Amniotic epithelial cell (primary cell): ENCODE measurements around the gene SLC7A9.
"Not testable (repeated sequence)": the region's sequence is repeated elsewhere in the genome, so short reads cannot be mapped to it uniquely, and the experiment has no call there.

Experiments used
- DNase-seq: peaks from one replicate; pipeline ENCODE4 v3.0.0-alpha.2; 2010; ENCODE audit warnings: low read depth

Gene SLC7A9

GRCh38 chr19:32881766-32882165, 12.2 kb upstream of the SLC7A9 start:
- no peak for DNase-seq

GRCh38 chr19:32880622-32881021, 11.1 kb upstream of the SLC7A9 start:
- no peak for DNase-seq

GRCh38 chr19:32879741-32880140, 10.2 kb upstream of the SLC7A9 start:
- no peak for DNase-seq

GRCh38 chr19:32878988-32879387, 9.4 kb upstream of the SLC7A9 start:
- no peak for DNase-seq

- DNase-seq, result no peak
These were observed 8.6 kb upstream of the SLC7A9 start for GRCh38 chr19:32877977-32878745.

GRCh38 chr19:32877323-32877912, 7.9 kb upstream of the SLC7A9 start:
- DNase-seq, result no peak

- DNase-seq, result peak; percentile 73
These were observed 7.3 kb upstream of the SLC7A9 start for GRCh38 chr19:32876919-32877285.

- DNase-seq, result no peak
These were observed 6.8 kb upstream of the SLC7A9 start for GRCh38 chr19:32876236-32876918.

GRCh38 chr19:32875428-32875827, 5.9 kb upstream of the SLC7A9 start:
- no peak for DNase-seq

- DNase-seq, result no peak
These were observed 5.0 kb upstream of the SLC7A9 start for GRCh38 chr19:32874605-32875004.

- no peak for DNase-seq
These were observed 3.8 kb upstream of the SLC7A9 start for GRCh38 chr19:32873247-32873959.

- no peak for DNase-seq
These were observed 2.8 kb upstream of the SLC7A9 start for GRCh38 chr19:32872391-32872790.

- no peak for DNase-seq
These were observed 1.4 kb upstream of the SLC7A9 start for GRCh38 chr19:32870981-32871451.

- DNase-seq, result no peak
These were observed 503 bp upstream of the SLC7A9 start for GRCh38 chr19:32869966-32870573.

GRCh38 chr19:32868206-32868950, 1.2 kb downstream of the SLC7A9 start:
- no peak for DNase-seq

GRCh38 chr19:32867436-32867835, 2.1 kb downstream of the SLC7A9 start:
- not testable (repeated sequence) for DNase-seq

- no peak for DNase-seq
These were observed 2.9 kb downstream of the SLC7A9 start for GRCh38 chr19:32866564-32867265.

GRCh38 chr19:32866061-32866460, 3.5 kb downstream of the SLC7A9 start:
- DNase-seq, result no peak

GRCh38 chr19:32865326-32865725, 4.2 kb downstream of the SLC7A9 start:
- no peak for DNase-seq

GRCh38 chr19:32864318-32865007, 5.1 kb downstream of the SLC7A9 start:
- no peak for DNase-seq
